Hematopoietic multipotent progenitor cell treated with erythropoietin and hydrocortisone succinate and interleukin-3 and kit ligand, for 15 days (in vitro differentiated cells): ENCODE data around the gene IL16.
A peak's percentile ranks its signal among the peaks of the same experiment; 100 is the strongest.
"Not testable (repeated sequence)": the region's sequence is repeated elsewhere in the genome, so short reads cannot be mapped to it uniquely, and the experiment has no call there.

ENCODE experiments used
- DNase-seq: peaks from one replicate; pipeline ENCODE4 v3.0.0-alpha.2; 2015; ENCODE audit warnings: low spot score

IL16 gene

GRCh38 chr15:81314378-81314777, 117.7 kb downstream of the IL16 start:
- DNase-seq, result no peak

GRCh38 chr15:81315452-81316175, 118.9 kb downstream of the IL16 start:
- DNase-seq, result no peak

- DNase-seq, result no peak
These were observed 119.6 kb downstream of the IL16 start for GRCh38 chr15:81316267-81316666.

- DNase-seq, result no peak
These were observed 121.0 kb downstream of the IL16 start for GRCh38 chr15:81317642-81318017.

GRCh38 chr15:81321667-81322066, 125.0 kb downstream of the IL16 start:
- DNase-seq, result no peak

- peak; percentile 70 for DNase-seq
These were observed 126.1 kb downstream of the IL16 start for GRCh38 chr15:81322676-81323253.

- DNase-seq, result peak; percentile 9
These were observed 126.9 kb downstream of the IL16 start for GRCh38 chr15:81323559-81323943.

GRCh38 chr15:81323944-81324881, 127.5 kb downstream of the IL16 start, which contains the start of gene STARD5:
STARD5 (minus strand) TSS chr15:81324141; CDS start chr15:81324099, 42 bp downstream.
- peak; percentile 96 for DNase-seq

GRCh38 chr15:81326466-81327212, 130.0 kb downstream of the IL16 start:
- no peak for DNase-seq

GRCh38 chr15:81327516-81327915, 130.8 kb downstream of the IL16 start:
- DNase-seq, result no peak

GRCh38 chr15:81329446-81329845, 132.8 kb downstream of the IL16 start:
- DNase-seq, result no peak

GRCh38 chr15:81330366-81331090, 133.8 kb downstream of the IL16 start:
- no peak for DNase-seq

GRCh38 chr15:81331141-81331540, 134.5 kb downstream of the IL16 start:
- not testable (repeated sequence) for DNase-seq

GRCh38 chr15:81331600-81331999, 134.9 kb downstream of the IL16 start:
- DNase-seq, result no peak

- no peak for DNase-seq
These were observed 135.6 kb downstream of the IL16 start for GRCh38 chr15:81332326-81332725.

GRCh38 chr15:81333363-81333762, 136.7 kb downstream of the IL16 start:
- DNase-seq, result no peak

- no peak for DNase-seq
These were observed 138.2 kb downstream of the IL16 start for GRCh38 chr15:81334768-81335435.

- no peak for DNase-seq
These were observed 139.0 kb downstream of the IL16 start for GRCh38 chr15:81335631-81336030.

GRCh38 chr15:81336568-81336967, 139.9 kb downstream of the IL16 start:
- DNase-seq, result peak; percentile 21

GRCh38 chr15:81337241-81337640, 140.6 kb downstream of the IL16 start:
- no peak for DNase-seq

- DNase-seq, result no peak
These were observed 141.1 kb downstream of the IL16 start for GRCh38 chr15:81337713-81338157.
